Osteoblast (primary cell): ENCODE results near the gene FARS2. TPM values are rescaled to one million over a fixed set of nuclear protein-coding genes. Genes with fewer than 3 reads are reported as not detected.

ENCODE experiments used
- DNase-seq: peaks from one replicate; pipeline ENCODE4 v3.0.0; 2011; ENCODE audit warnings: low spot score, mixed read lengths; ENCODE audit not compliant: insufficient read length; ENCODE audit errors: missing footprints
- H2AFZ ChIP-seq: 2 replicates; pipeline ENCODE4 v1.6.0; 2011; ENCODE audit warnings: mild to moderate bottlenecking, low read length
- H3K27ac ChIP-seq: 2 replicates; pipeline ENCODE4 v1.5.1; 2011; ENCODE audit warnings: mild to moderate bottlenecking, low read depth, low read length, moderate library complexity
- H3K27me3 ChIP-seq: 2 replicates; pipeline ENCODE4 v1.6.0; 2012; ENCODE audit warnings: mild to moderate bottlenecking, control low read depth, inconsistent platforms, low read length, moderate library complexity; ENCODE audit not compliant: insufficient read depth
- H3K36me3 ChIP-seq: 2 replicates; pipeline ENCODE4 v1.5.1; 2011; ENCODE audit warnings: mild to moderate bottlenecking, low read length, control low read depth, moderate library complexity; ENCODE audit not compliant: insufficient read depth
- H3K4me1 ChIP-seq: 2 replicates; pipeline ENCODE4 v1.5.1; 2011; ENCODE audit warnings: mild to moderate bottlenecking, low read length, control low read depth, moderate library complexity; ENCODE audit not compliant: insufficient read depth
- H3K4me2 ChIP-seq: 2 replicates; pipeline ENCODE4 v1.6.0; 2011; ENCODE audit warnings: mild to moderate bottlenecking, low read length; ENCODE audit not compliant: insufficient read depth
- H3K4me3 ChIP-seq: fragments of 200-600 bp; sonication (generic); 3 replicates; pipeline ENCODE4 v1.5.1; 2012; ENCODE audit warnings: mild to moderate bottlenecking, low read length, inconsistent platforms; ENCODE audit not compliant: insufficient read depth
- H3K79me2 ChIP-seq: 2 replicates; pipeline ENCODE4 v1.6.0; 2012; ENCODE audit warnings: mild to moderate bottlenecking, low read length, control low read depth, inconsistent platforms; ENCODE audit not compliant: insufficient read depth
- H3K9me3 ChIP-seq: 2 replicates; pipeline ENCODE4 v1.5.1; 2011; ENCODE audit warnings: low read depth, low read length, control low read depth
- H4K20me1 ChIP-seq: 2 replicates; pipeline ENCODE4 v1.6.0; 2012; ENCODE audit warnings: mild to moderate bottlenecking, low read length, control low read depth; ENCODE audit not compliant: insufficient read depth
- total RNA-seq: library from RNA; depleted of rRNA; stranded (reverse); fragments of >200 nt; gene quantifications from 2 replicates; pipeline ENCODE4 v1.2.3, GENCODE V29; 2012
- TF ChIP-seq, protein P1 (sequence below): IDR thresholded peaks from 2 replicates; pipeline ENCODE4 v1.5.1; 2011; ENCODE audit warnings: mild to moderate bottlenecking, low read depth, low read length, moderate library complexity; ENCODE audit errors: extremely low read depth

FARS2 gene
- total RNA-seq, 1 donor: 29.7 TPM

DNA sequence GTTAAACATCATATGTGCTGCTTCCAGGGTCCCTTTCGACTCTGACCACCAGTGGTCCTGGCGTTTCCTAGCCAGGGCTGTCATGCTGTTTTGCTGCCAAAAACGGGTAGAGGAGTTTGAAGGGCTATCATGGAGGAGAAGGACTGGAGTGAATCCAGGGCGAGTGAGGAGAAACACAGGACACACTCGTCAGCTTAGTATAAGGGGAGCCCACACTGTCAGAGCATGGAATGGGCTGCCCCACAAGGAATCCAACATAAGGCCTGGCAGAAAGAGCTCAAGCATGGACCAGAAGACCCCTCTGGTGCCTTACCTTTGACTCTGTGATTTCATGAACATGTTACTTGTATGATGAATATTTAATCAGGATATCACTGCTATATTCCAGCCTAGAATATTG, 498.3 kb downstream of the FARS2 start:
- Histone ChIP-seq H3K27me3 (no peaks in the 10 kb centered on the region), H2AFZ (no peak overlapping the region), H3K9me3 (no peaks in the 10 kb centered on the region), H3K36me3 (no peaks in the 10 kb centered on the region), H3K79me2 (no peaks in the 10 kb centered on the region), H3K4me3 (no peak overlapping the region), H4K20me1 (peaks cover 7% of the 10 kb centered on the region), H3K27ac (no peak overlapping the region), H3K4me2 (no peak overlapping the region), H3K4me1 (peaks cover 26% of the 10 kb centered on the region)
- TF ChIP-seq, protein P1, sequence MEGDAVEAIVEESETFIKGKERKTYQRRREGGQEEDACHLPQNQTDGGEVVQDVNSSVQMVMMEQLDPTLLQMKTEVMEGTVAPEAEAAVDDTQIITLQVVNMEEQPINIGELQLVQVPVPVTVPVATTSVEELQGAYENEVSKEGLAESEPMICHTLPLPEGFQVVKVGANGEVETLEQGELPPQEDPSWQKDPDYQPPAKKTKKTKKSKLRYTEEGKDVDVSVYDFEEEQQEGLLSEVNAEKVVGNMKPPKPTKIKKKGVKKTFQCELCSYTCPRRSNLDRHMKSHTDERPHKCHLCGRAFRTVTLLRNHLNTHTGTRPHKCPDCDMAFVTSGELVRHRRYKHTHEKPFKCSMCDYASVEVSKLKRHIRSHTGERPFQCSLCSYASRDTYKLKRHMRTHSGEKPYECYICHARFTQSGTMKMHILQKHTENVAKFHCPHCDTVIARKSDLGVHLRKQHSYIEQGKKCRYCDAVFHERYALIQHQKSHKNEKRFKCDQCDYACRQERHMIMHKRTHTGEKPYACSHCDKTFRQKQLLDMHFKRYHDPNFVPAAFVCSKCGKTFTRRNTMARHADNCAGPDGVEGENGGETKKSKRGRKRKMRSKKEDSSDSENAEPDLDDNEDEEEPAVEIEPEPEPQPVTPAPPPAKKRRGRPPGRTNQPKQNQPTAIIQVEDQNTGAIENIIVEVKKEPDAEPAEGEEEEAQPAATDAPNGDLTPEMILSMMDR: no peak
- no peak for DNase-seq

DNA sequence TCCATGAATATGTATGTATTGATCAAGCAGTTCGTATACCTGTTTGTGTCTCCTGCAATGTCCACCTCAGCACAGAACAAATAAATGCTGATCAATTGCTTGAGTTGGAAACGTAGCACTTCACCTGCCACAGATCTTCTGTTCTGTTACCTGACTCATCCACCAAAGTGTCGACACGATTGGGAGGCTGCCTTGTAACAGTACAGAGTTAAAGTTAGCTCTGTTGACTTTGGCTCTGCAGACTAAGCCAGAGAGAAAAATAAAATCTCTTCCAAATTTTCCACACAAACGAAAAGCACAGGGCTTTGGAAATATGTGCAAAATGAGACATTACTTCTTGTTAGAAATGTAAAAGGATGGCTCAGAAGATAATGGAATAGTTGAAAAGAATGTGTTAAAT, 500.1 kb downstream of the FARS2 start:
- no peaks in the 10 kb centered on the region for H3K9me3 ChIP-seq
- H3K79me2 ChIP-seq: no peaks in the 10 kb centered on the region
- no peaks in the 10 kb centered on the region for H3K27me3 ChIP-seq
- no peaks in the 10 kb centered on the region for H3K36me3 ChIP-seq
- peaks cover 28% of the 10 kb centered on the region for H3K4me1 ChIP-seq
- H2AFZ ChIP-seq: no peak overlapping the region
- H4K20me1 ChIP-seq: peaks cover 7% of the 10 kb centered on the region
- H3K4me2 ChIP-seq: no peak overlapping the region
- H3K27ac ChIP-seq: no peak overlapping the region
- TF ChIP-seq, protein P1: no peak
- no peak overlapping the region for H3K4me3 ChIP-seq
- DNase-seq: no peak

DNA sequence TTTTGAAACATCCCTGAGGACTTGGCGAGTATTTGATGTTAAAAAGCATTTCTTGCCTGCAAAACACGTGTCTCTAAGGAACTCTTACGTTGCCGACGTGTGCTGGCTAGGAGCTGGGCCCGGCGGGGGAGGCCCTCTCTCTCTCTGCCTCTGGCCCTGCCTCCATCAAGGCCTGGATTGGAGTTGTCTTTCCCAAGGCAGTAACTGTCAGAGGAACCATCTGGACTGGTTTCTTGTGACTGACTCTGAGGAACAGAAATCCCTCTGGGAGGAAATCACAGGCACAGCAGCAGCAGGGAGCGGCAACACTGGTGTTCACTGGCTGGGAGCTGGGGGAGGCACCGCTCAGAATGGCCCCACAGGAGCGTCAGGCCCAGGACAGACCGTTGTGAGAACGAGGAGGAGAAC, 501.3 kb downstream of the FARS2 start:
- Histone ChIP-seq H3K27me3 (no peaks in the 10 kb centered on the region), H3K36me3 (no peaks in the 10 kb centered on the region), H3K27ac (no peak overlapping the region), H3K4me3 (no peak overlapping the region), H3K9me3 (no peaks in the 10 kb centered on the region), H3K4me2 (no peak overlapping the region), H3K79me2 (no peaks in the 10 kb centered on the region), H4K20me1 (peaks cover 7% of the 10 kb centered on the region), H3K4me1 (peaks cover 28% of the 10 kb centered on the region), H2AFZ (no peak overlapping the region)
- TF ChIP-seq, protein P1: no peak
- no peak for DNase-seq

DNA sequence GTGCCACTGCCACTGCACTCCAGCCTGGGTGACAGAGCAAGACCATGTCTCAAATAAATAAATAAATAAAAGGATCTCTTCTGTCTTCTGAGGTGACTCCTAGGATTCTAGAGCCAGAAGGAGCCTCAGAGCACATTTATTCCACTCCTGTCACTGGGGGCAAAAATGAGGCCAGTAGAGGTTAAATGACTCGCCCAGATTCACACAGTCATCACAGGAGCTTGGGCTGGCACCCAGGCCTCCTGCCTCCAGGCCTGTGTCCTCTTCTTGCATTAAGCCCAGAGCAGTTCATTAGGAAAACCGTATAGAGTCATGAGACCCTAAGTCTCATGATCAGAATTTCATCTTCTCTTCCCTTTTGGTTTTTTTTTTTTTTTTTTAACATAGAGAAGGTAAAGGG, 502.1 kb downstream of the FARS2 start:
- H3K4me2 ChIP-seq: no peak overlapping the region
- H3K27me3 ChIP-seq: no peaks in the 10 kb centered on the region
- peak overlapping the region; percentile 62 for H3K27ac ChIP-seq
- H4K20me1 ChIP-seq: peaks cover 7% of the 10 kb centered on the region
- peaks cover 28% of the 10 kb centered on the region for H3K4me1 ChIP-seq
- TF ChIP-seq, protein P1: no peak
- no peak overlapping the region for H3K4me3 ChIP-seq
- no peak overlapping the region for H2AFZ ChIP-seq
- H3K36me3 ChIP-seq: no peaks in the 10 kb centered on the region
- no peak for DNase-seq
- H3K9me3 ChIP-seq: no peaks in the 10 kb centered on the region
- no peaks in the 10 kb centered on the region for H3K79me2 ChIP-seq
